ENCODE data around the gene ASB7.

DNA sequence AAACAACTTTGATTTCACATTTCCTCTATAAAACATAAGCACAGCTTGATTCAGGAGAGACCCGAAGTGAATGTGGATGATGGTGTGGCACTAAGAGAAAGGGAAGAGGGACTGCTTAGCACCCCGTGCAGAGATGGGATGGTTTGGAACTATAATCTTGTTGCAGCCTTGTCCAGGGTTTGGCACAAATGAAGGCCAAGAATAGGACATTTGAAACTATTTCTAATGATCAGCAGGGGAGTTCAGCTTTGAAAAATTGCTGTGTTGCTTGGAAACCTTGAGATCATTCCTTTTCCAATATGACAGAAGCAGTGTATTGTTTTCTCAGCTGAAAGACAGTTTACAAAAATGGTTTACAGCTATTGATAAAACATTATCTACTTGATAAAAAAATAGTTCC, 49.7 kb downstream of the ASB7 start:
- no peak for TF ChIP-seq SP1 (IDR thresholded peaks at IDR 0.05)
- TF ChIP-seq, protein P1, sequence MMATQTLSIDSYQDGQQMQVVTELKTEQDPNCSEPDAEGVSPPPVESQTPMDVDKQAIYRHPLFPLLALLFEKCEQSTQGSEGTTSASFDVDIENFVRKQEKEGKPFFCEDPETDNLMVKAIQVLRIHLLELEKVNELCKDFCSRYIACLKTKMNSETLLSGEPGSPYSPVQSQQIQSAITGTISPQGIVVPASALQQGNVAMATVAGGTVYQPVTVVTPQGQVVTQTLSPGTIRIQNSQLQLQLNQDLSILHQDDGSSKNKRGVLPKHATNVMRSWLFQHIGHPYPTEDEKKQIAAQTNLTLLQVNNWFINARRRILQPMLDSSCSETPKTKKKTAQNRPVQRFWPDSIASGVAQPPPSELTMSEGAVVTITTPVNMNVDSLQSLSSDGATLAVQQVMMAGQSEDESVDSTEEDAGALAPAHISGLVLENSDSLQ (IDR thresholded peaks at IDR 0.05) = no peak
